Ureter (tissue), 1 donor: Measurements from ENCODE around the gene PUM1. TPM values are rescaled to one million over a fixed set of nuclear protein-coding genes. Genes with fewer than 3 reads are reported as not detected.

Experiments used
- DNase-seq: peaks from one replicate; pipeline ENCODE4 v3.0.0-alpha.2; 2020; ENCODE audit warnings: low spot score
- total RNA-seq: library from RNA; stranded (reverse); gene quantifications from one replicate; pipeline ENCODE4 v1.2.4, GENCODE V29; 2023
- donor health status: DM: yes; HTN: yes; CAD: no.

The PUM1 gene
- total RNA-seq, 1 donor from 2014 or later, result 174 TPM

GRCh38 chr1:30892671-30893073 lies 172.8 kb downstream of the PUM1 start:
- no peak for DNase-seq

GRCh38 chr1:30891227-30891552 lies 174.3 kb downstream of the PUM1 start:
- DNase-seq, result no peak

- DNase-seq, result no peak
These were observed 174.9 kb downstream of the PUM1 start for GRCh38 chr1:30890502-30891226.

- DNase-seq, result no peak
These were observed 176.0 kb downstream of the PUM1 start for GRCh38 chr1:30889511-30889910.

- DNase-seq, result no peak
These were observed 176.5 kb downstream of the PUM1 start for GRCh38 chr1:30888975-30889374.

GRCh38 chr1:30888391-30888790 lies 177.1 kb downstream of the PUM1 start:
- peak; percentile 82 for DNase-seq

- no peak for DNase-seq
These were observed 177.8 kb downstream of the PUM1 start for GRCh38 chr1:30887485-30888315.

GRCh38 chr1:30886710-30887428 lies 178.6 kb downstream of the PUM1 start:
- no peak for DNase-seq

GRCh38 chr1:30885570-30886522 lies 179.7 kb downstream of the PUM1 start:
- DNase-seq, result no peak

GRCh38 chr1:30884723-30885122 lies 180.8 kb downstream of the PUM1 start:
- no peak for DNase-seq

GRCh38 chr1:30883389-30884172 lies 181.9 kb downstream of the PUM1 start:
- no peak for DNase-seq

- no peak for DNase-seq
These were observed 182.7 kb downstream of the PUM1 start for GRCh38 chr1:30882678-30883388.

Other genes with a start within 250 kb of the PUM1 start
- 68.2 TPM for gene SDC3, start 157.0 kb downstream of the PUM1 start, total RNA-seq
- gene NKAIN1, start 174.2 kb upstream of the PUM1 start, total RNA-seq, result not detected
- 67.6 TPM for gene SNRNP40, start 231.1 kb upstream of the PUM1 start, total RNA-seq
- 22.0 TPM for gene ZCCHC17, start 231.3 kb upstream of the PUM1 start, total RNA-seq